ENCODE data around the gene STRA6.

Gene STRA6

DNA sequence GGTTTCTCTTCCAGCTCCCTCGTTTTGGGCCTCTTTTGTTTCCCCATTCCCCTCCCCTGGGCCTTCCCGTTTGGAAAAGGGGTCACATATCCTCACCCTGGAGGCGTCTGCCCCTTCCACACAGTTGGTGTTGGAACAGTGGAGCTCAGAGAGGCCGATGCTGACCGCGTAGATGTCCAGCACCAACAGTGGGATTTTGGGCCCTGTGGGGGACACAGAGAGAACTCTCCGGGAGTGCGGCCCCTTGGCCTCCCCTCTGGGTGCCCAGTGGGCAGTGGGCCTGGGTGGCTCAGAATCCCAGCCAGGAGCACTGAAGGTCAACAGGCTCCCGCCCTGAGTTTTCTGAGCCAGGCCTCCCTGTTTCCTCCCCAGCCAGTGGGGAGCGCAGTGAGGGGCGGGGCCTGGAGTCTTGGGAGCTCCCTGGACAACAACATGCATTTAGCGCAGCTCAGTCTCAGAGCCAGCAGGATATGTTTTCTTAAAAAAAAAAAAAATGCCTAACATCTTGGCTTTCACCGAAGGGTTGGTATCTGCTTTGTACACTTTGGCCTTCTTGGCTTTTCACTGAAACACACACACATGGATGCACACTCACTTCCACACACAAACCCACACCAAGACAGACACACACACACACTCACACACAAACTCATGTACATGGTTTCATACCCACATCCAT is 29.7 kb downstream of the STRA6 start:
- no peaks in the 10 kb centered on the region for H3K9me3 ChIP-seq (ENCODE audit: insufficient read depth, low read length, severe bottlenecking)
- no peak overlapping the region for H3K27ac ChIP-seq (ENCODE audit: low read length)
- no peak overlapping the region for H2AFZ ChIP-seq (ENCODE audit: low read depth, low read length)
- H3K36me3 ChIP-seq (ENCODE audit: insufficient read depth, low read length), result no peaks in the 10 kb centered on the region
- no peak overlapping the region for H3K9ac ChIP-seq (ENCODE audit: low read depth, low read length)
- TF ChIP-seq, protein P1, sequence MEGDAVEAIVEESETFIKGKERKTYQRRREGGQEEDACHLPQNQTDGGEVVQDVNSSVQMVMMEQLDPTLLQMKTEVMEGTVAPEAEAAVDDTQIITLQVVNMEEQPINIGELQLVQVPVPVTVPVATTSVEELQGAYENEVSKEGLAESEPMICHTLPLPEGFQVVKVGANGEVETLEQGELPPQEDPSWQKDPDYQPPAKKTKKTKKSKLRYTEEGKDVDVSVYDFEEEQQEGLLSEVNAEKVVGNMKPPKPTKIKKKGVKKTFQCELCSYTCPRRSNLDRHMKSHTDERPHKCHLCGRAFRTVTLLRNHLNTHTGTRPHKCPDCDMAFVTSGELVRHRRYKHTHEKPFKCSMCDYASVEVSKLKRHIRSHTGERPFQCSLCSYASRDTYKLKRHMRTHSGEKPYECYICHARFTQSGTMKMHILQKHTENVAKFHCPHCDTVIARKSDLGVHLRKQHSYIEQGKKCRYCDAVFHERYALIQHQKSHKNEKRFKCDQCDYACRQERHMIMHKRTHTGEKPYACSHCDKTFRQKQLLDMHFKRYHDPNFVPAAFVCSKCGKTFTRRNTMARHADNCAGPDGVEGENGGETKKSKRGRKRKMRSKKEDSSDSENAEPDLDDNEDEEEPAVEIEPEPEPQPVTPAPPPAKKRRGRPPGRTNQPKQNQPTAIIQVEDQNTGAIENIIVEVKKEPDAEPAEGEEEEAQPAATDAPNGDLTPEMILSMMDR (IDR thresholded peaks at IDR 0.05; ENCODE audit: borderline replicate concordance, extremely low read depth, low read length, poor library complexity, severe bottlenecking), result no peak
- no peak for TF ChIP-seq EZH2 (IDR thresholded peaks at IDR 0.05; ENCODE audit: borderline replicate concordance, low read depth, low read length, severe bottlenecking)
- no peaks in the 10 kb centered on the region for H3K79me2 ChIP-seq (ENCODE audit: insufficient read depth, low read length)
- no peak overlapping the region for H3K4me3 ChIP-seq (ENCODE audit: low read depth in 1 of 2, low read length in 2 of 2)
- H3K4me2 ChIP-seq (ENCODE audit: insufficient read depth, low read length), result no peak overlapping the region
- H3K27me3 ChIP-seq (ENCODE audit: insufficient read depth, low read length, poor library complexity), result peaks cover 12% of the 10 kb centered on the region
- DNase-seq (no peak), ATAC-seq (ENCODE audit: insufficient read depth, low read depth) (no peak)
- H3K4me1 ChIP-seq (ENCODE audit: insufficient read depth, low read length), result no peaks in the 10 kb centered on the region
- H4K20me1 ChIP-seq (ENCODE audit: insufficient read depth, low read length), result no peaks in the 10 kb centered on the region

DNA sequence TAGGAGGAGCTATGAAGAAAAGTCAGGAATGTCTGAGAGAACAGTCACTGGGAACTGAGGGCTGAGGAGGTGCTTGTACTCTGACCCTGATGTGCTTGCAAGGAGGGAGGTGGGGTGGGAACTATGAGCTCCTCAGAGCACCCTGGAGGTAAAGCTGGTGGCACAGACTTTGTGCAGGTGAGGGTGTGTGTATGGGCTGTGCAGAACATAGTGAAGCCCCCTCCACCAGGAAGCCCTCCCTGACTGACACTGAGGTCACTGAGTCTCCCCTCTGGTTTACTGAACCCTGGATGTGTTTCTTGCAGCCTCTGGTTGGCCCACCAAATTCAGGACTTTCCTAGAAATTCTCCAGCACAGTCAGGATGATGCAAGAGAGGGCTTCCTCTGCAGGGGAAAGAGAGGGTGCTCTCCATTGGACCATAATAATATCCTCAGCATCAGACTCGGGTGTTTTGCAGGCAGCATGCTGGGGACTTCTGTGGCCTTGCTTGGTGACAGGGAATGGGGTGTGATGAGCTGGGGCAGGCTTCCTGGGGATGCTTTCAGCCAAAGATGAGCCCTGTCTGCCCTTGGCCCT is 30.5 kb downstream of the STRA6 start:
- H4K20me1 ChIP-seq (ENCODE audit: insufficient read depth, low read length), result no peaks in the 10 kb centered on the region
- no peak overlapping the region for H3K9ac ChIP-seq (ENCODE audit: low read depth, low read length)
- H3K4me1 ChIP-seq (ENCODE audit: insufficient read depth, low read length), result no peaks in the 10 kb centered on the region
- ATAC-seq (ENCODE audit: insufficient read depth, low read depth), result no peak
- DNase-seq, result no peak
- no peak overlapping the region for H3K27ac ChIP-seq (ENCODE audit: low read length)
- H3K9me3 ChIP-seq (ENCODE audit: insufficient read depth, low read length, severe bottlenecking), result no peaks in the 10 kb centered on the region
- H2AFZ ChIP-seq (ENCODE audit: low read depth, low read length), result no peak overlapping the region
- peaks cover 12% of the 10 kb centered on the region for H3K27me3 ChIP-seq (ENCODE audit: insufficient read depth, low read length, poor library complexity)
- H3K4me2 ChIP-seq (ENCODE audit: insufficient read depth, low read length), result no peak overlapping the region
- TF ChIP-seq EZH2 (IDR thresholded peaks at IDR 0.05; ENCODE audit: borderline replicate concordance, low read depth, low read length, severe bottlenecking), result no peak
- TF ChIP-seq, protein P1 (IDR thresholded peaks at IDR 0.05; ENCODE audit: borderline replicate concordance, extremely low read depth, low read length, poor library complexity, severe bottlenecking), result no peak
- H3K79me2 ChIP-seq (ENCODE audit: insufficient read depth, low read length), result no peaks in the 10 kb centered on the region
- H3K4me3 ChIP-seq (ENCODE audit: low read depth in 1 of 2, low read length in 2 of 2), result no peak overlapping the region
- H3K36me3 ChIP-seq (ENCODE audit: insufficient read depth, low read length), result no peaks in the 10 kb centered on the region

GRCh38 chr15:74170875-74171578 is 31.6 kb downstream of the STRA6 start:
- Histone ChIP-seq H4K20me1 (ENCODE audit: insufficient read depth, low read length) (no peaks in the 10 kb centered on the region), H3K36me3 (ENCODE audit: insufficient read depth, low read length) (no peaks in the 10 kb centered on the region), H3K79me2 (ENCODE audit: insufficient read depth, low read length) (no peaks in the 10 kb centered on the region), H3K27ac (ENCODE audit: low read length) (no peak overlapping the region), H2AFZ (ENCODE audit: low read depth, low read length) (no peak overlapping the region), H3K9me3 (ENCODE audit: insufficient read depth, low read length, severe bottlenecking) (no peaks in the 10 kb centered on the region), H3K9ac (ENCODE audit: low read depth, low read length) (no peak overlapping the region), H3K4me2 (ENCODE audit: insufficient read depth, low read length) (no peak overlapping the region), H3K27me3 (ENCODE audit: insufficient read depth, low read length, poor library complexity) (peaks cover 12% of the 10 kb centered on the region), H3K4me3 (ENCODE audit: low read depth in 1 of 2, low read length in 2 of 2) (no peak overlapping the region), H3K4me1 (ENCODE audit: insufficient read depth, low read length) (no peaks in the 10 kb centered on the region)
- ATAC-seq (ENCODE audit: insufficient read depth, low read depth) (no peak), DNase-seq (no peak)
- TF ChIP-seq, protein P1 (IDR thresholded peaks at IDR 0.05; ENCODE audit: borderline replicate concordance, extremely low read depth, low read length, poor library complexity, severe bottlenecking), result no peak

Measured in DND-41 (cell line).